Measurements from ENCODE around the gene MED17. TPM values are rescaled to one million over a fixed set of nuclear protein-coding genes. Genes with fewer than 3 reads are reported as not detected.

MED17 gene
- polyA plus RNA-seq, 1 experiment, result 23.1 TPM

DNA sequence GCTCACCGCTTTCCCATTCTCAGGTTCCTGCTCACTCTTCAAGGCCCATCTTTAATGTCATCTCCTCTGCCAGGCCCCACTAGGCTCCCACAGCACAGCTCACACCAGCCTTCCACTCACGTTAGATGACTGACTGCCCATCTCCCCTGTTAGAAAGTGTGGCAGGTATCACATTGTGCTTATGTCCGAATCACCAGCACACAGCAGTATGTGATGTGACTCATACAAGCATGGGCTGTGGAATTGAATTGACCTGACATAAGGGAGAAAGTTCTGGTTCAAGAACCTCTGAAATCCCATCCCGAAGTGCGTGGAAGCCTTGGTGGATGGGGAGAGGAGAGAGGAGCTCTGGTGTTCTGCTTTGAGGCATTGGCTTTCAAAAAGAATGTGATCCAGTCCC, 59.8 kb downstream of the MED17 start:
- ChIA-PET CTCF (no interaction called here), POLR2A (no interaction called here)
- Histone ChIP-seq H3K27me3 (ENCODE audit: control insufficient read depth, insufficient read depth, low read length) (no peaks in the 10 kb centered on the region), H3K27ac (ENCODE audit: low read depth, low read length) (no peak overlapping the region), H3K9me3 (ENCODE audit: control insufficient read depth, insufficient read depth, low read length) (no peaks in the 10 kb centered on the region), H3K4me3 (ENCODE audit: low read depth, low read length) (no peak overlapping the region)
- no peak for DNase-seq (ENCODE audit: low read depth, low spot score)
- TF ChIP-seq, protein P1, sequence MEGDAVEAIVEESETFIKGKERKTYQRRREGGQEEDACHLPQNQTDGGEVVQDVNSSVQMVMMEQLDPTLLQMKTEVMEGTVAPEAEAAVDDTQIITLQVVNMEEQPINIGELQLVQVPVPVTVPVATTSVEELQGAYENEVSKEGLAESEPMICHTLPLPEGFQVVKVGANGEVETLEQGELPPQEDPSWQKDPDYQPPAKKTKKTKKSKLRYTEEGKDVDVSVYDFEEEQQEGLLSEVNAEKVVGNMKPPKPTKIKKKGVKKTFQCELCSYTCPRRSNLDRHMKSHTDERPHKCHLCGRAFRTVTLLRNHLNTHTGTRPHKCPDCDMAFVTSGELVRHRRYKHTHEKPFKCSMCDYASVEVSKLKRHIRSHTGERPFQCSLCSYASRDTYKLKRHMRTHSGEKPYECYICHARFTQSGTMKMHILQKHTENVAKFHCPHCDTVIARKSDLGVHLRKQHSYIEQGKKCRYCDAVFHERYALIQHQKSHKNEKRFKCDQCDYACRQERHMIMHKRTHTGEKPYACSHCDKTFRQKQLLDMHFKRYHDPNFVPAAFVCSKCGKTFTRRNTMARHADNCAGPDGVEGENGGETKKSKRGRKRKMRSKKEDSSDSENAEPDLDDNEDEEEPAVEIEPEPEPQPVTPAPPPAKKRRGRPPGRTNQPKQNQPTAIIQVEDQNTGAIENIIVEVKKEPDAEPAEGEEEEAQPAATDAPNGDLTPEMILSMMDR (IDR thresholded peaks at IDR 0.05; ENCODE audit: low read depth, low read length), result no peak

GRCh38 chr11:93844568-93844967, 60.5 kb downstream of the MED17 start:
- Histone ChIP-seq H3K4me3 (ENCODE audit: low read depth, low read length) (no peak overlapping the region), H3K9me3 (ENCODE audit: control insufficient read depth, insufficient read depth, low read length) (no peaks in the 10 kb centered on the region), H3K27me3 (ENCODE audit: control insufficient read depth, insufficient read depth, low read length) (no peaks in the 10 kb centered on the region), H3K27ac (ENCODE audit: low read depth, low read length) (no peak overlapping the region)
- ChIA-PET POLR2A (no interaction called here), CTCF (no interaction called here)
- no peak for DNase-seq (ENCODE audit: low read depth, low spot score)
- TF ChIP-seq, protein P1 (IDR thresholded peaks at IDR 0.05; ENCODE audit: low read depth, low read length), result no peak

- DNase-seq (ENCODE audit: low read depth, low spot score), result no peak
- TF ChIP-seq, protein P1 (IDR thresholded peaks at IDR 0.05; ENCODE audit: low read depth, low read length), result no peak
- Histone ChIP-seq H3K4me3 (ENCODE audit: low read depth, low read length) (no peak overlapping the region), H3K9me3 (ENCODE audit: control insufficient read depth, insufficient read depth, low read length) (no peaks in the 10 kb centered on the region), H3K27me3 (ENCODE audit: control insufficient read depth, insufficient read depth, low read length) (no peaks in the 10 kb centered on the region), H3K27ac (ENCODE audit: low read depth, low read length) (no peak overlapping the region)
- CTCF ChIA-PET, result interaction anchor here (0.8 to 1.2 kb wide), 2 partner anchors 50 to 326 kb away, joined by 3 to 5 read pairs; no protein-coding TSS in a partner anchor
- POLR2A ChIA-PET, result no interaction called here
Measured at GRCh38 chr11:93845181-93846092, 61.4 kb downstream of the MED17 start.

GRCh38 chr11:93846411-93846810, 62.3 kb downstream of the MED17 start:
- TF ChIP-seq, protein P1 (IDR thresholded peaks at IDR 0.05; ENCODE audit: low read depth, low read length), result no peak
- no peak overlapping the region for H3K4me3 ChIP-seq (ENCODE audit: low read depth, low read length)
- CTCF ChIA-PET, result interaction anchor here (0.6 to 1.2 kb wide), 6 partner anchors 49 to 674 kb away, joined by 3 to 8 read pairs (median 4); partner anchors contain the start of gene MED17
- H3K27ac ChIP-seq (ENCODE audit: low read depth, low read length), result peak overlapping the region; percentile 31
- no peaks in the 10 kb centered on the region for H3K9me3 ChIP-seq (ENCODE audit: control insufficient read depth, insufficient read depth, low read length)
- H3K27me3 ChIP-seq (ENCODE audit: control insufficient read depth, insufficient read depth, low read length), result no peaks in the 10 kb centered on the region
- POLR2A ChIA-PET, result interaction anchor here (0.7 kb wide), 1 partner anchor 62 kb away, joined by 3 read pairs; the partner anchor contains the start of gene MED17
- peak; percentile 8 for DNase-seq (ENCODE audit: low read depth, low spot score)

DNA sequence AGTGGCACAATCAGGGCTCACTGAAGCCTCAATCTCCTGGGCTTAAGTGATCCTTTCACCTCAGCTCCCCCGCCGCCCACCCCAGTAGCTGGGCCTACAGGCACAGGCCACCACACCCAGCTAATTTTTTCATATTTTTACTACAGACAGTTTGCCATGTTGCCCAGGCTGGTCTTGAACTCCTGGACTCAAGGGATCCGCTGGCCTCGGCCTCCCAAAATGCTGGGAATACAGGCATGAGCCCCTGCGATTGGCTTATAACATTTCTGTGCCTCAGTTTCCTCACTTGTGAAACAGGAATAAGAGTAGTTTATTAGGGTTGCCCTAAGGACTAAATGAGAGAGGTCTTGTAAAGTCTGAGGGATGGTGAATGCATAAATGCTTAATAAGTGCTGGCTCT, 65.1 kb downstream of the MED17 start:
- Histone ChIP-seq H3K4me3 (ENCODE audit: low read depth, low read length) (no peak overlapping the region), H3K27me3 (ENCODE audit: control insufficient read depth, insufficient read depth, low read length) (no peaks in the 10 kb centered on the region), H3K9me3 (ENCODE audit: control insufficient read depth, insufficient read depth, low read length) (no peaks in the 10 kb centered on the region), H3K27ac (ENCODE audit: low read depth, low read length) (no peak overlapping the region)
- DNase-seq (ENCODE audit: low read depth, low spot score), result no peak
- TF ChIP-seq, protein P1 (IDR thresholded peaks at IDR 0.05; ENCODE audit: low read depth, low read length), result no peak
- ChIA-PET POLR2A (no interaction called here), CTCF (no interaction called here)
